ENCODE data around the gene MAP3K10.
"Not testable (repeated sequence)": the region's sequence is repeated elsewhere in the genome, so short reads cannot be mapped to it uniquely, and the experiment has no call there.

MAP3K10 gene

GRCh38 chr19:40217027-40217810 lies 26.0 kb downstream of the MAP3K10 start:
- DNase-seq (ENCODE audit: low read depth) = no peak

- no peak for DNase-seq (ENCODE audit: low read depth)
These were observed 27.0 kb downstream of the MAP3K10 start, which contains the start of gene TTC9B for GRCh38 chr19:40217934-40218890. Gene TTC9B (minus strand): TSS chr19:40218384. CDS start chr19:40218381, 3 bp downstream.

GRCh38 chr19:40219029-40219428 lies 27.8 kb downstream of the MAP3K10 start:
- DNase-seq (ENCODE audit: low read depth) = not testable (repeated sequence)

GRCh38 chr19:40219721-40220276 lies 28.6 kb downstream of the MAP3K10 start:
- no peak for DNase-seq (ENCODE audit: low read depth)

- DNase-seq (ENCODE audit: low read depth) = no peak
These were observed 29.4 kb downstream of the MAP3K10 start for GRCh38 chr19:40220674-40221073.

GRCh38 chr19:40221858-40222619 lies 30.8 kb downstream of the MAP3K10 start:
- DNase-seq (ENCODE audit: low read depth) = peak; percentile 83

- DNase-seq (ENCODE audit: low read depth) = no peak
These were observed 32.1 kb downstream of the MAP3K10 start for GRCh38 chr19:40223135-40223822.

GRCh38 chr19:40224342-40225150 lies 33.3 kb downstream of the MAP3K10 start:
- no peak for DNase-seq (ENCODE audit: low read depth)

GRCh38 chr19:40225440-40226305 lies 34.4 kb downstream of the MAP3K10 start:
- no peak for DNase-seq (ENCODE audit: low read depth)

- DNase-seq (ENCODE audit: low read depth) = no peak
These were observed 37.1 kb downstream of the MAP3K10 start for GRCh38 chr19:40228346-40228745.

- no peak for DNase-seq (ENCODE audit: low read depth)
These were observed 37.6 kb downstream of the MAP3K10 start for GRCh38 chr19:40228863-40229262.

GRCh38 chr19:40229484-40229883 lies 38.3 kb downstream of the MAP3K10 start:
- DNase-seq (ENCODE audit: low read depth) = no peak

- DNase-seq (ENCODE audit: low read depth) = no peak
These were observed 38.7 kb downstream of the MAP3K10 start for GRCh38 chr19:40229926-40230417.

GRCh38 chr19:40231057-40231456 lies 39.8 kb downstream of the MAP3K10 start:
- DNase-seq (ENCODE audit: low read depth) = no peak

- DNase-seq (ENCODE audit: low read depth) = no peak
These were observed 40.6 kb downstream of the MAP3K10 start for GRCh38 chr19:40231544-40232424.

GRCh38 chr19:40232479-40232878 lies 41.3 kb downstream of the MAP3K10 start:
- DNase-seq (ENCODE audit: low read depth) = no peak

GRCh38 chr19:40232949-40233810 lies 42.0 kb downstream of the MAP3K10 start:
- DNase-seq (ENCODE audit: low read depth) = no peak
